ENCODE measurements around the gene UNK.
"Not testable (repeated sequence)": the region's sequence is repeated elsewhere in the genome, so short reads cannot be mapped to it uniquely, and the experiment has no call there.

Gene UNK

GRCh38 chr17:75758131-75758905 is 26.3 kb upstream of the UNK start:
- no peak overlapping the region for H3K4me3 ChIP-seq (ENCODE audit: low read length)
- no peak for DNase-seq (ENCODE audit: low read depth)
- peak; percentile 47 for TF ChIP-seq CTCF (IDR thresholded peaks at IDR 0.05; ENCODE audit: insufficient read depth, low read depth, low read length, missing control alignments)

GRCh38 chr17:75759457-75759856 is 25.1 kb upstream of the UNK start:
- DNase-seq (ENCODE audit: low read depth), result no peak
- no peak overlapping the region for H3K4me3 ChIP-seq (ENCODE audit: low read length)
- no peak for TF ChIP-seq CTCF (IDR thresholded peaks at IDR 0.05; ENCODE audit: insufficient read depth, low read depth, low read length, missing control alignments)

GRCh38 chr17:75759978-75760640 is 24.5 kb upstream of the UNK start:
- DNase-seq (ENCODE audit: low read depth), result not testable (repeated sequence)

GRCh38 chr17:75762513-75763268 is 21.9 kb upstream of the UNK start:
- TF ChIP-seq CTCF (IDR thresholded peaks at IDR 0.05; ENCODE audit: insufficient read depth, low read depth, low read length, missing control alignments), result no peak
- no peak overlapping the region for H3K4me3 ChIP-seq (ENCODE audit: low read length)
- peak; percentile 52 for DNase-seq (ENCODE audit: low read depth)

More at GRCh38 chr17:75759978-75760640, 24.5 kb upstream of the UNK start:
- not testable (repeated sequence) for H3K4me3 ChIP-seq (ENCODE audit: low read length)

- no peak overlapping the region for H3K4me3 ChIP-seq (ENCODE audit: low read length)
- no peak for TF ChIP-seq CTCF (IDR thresholded peaks at IDR 0.05; ENCODE audit: insufficient read depth, low read depth, low read length, missing control alignments)
- no peak for DNase-seq (ENCODE audit: low read depth)
Observed at GRCh38 chr17:75763269-75763607, 21.4 kb upstream of the UNK start.

GRCh38 chr17:75763613-75764416 is 20.8 kb upstream of the UNK start:
- no peak for TF ChIP-seq CTCF (IDR thresholded peaks at IDR 0.05; ENCODE audit: insufficient read depth, low read depth, low read length, missing control alignments)
- H3K4me3 ChIP-seq (ENCODE audit: low read length), result peak overlapping the region; percentile 45
- DNase-seq (ENCODE audit: low read depth), result no peak

- peak overlapping the region; percentile 45 for H3K4me3 ChIP-seq (ENCODE audit: low read length)
- DNase-seq (ENCODE audit: low read depth), result no peak
Observed at GRCh38 chr17:75764417-75764710, 20.2 kb upstream of the UNK start.

More at GRCh38 chr17:75764417-75764710, 20.2 kb upstream of the UNK start:
- TF ChIP-seq CTCF (IDR thresholded peaks at IDR 0.05; ENCODE audit: insufficient read depth, low read depth, low read length, missing control alignments), result no peak
